ENCODE measurements around the gene CHD9NB.
"Not testable (repeated sequence)": the region's sequence is repeated elsewhere in the genome, so short reads cannot be mapped to it uniquely, and the experiment has no call there.

The CHD9NB gene

GRCh38 chr16:53083119-53083518 lies 30.4 kb upstream of the CHD9NB start:
- DNase-seq: no peak

- DNase-seq: no peak
Observed at GRCh38 chr16:53082509-53082908, 29.8 kb upstream of the CHD9NB start.

- no peak for DNase-seq
Observed at GRCh38 chr16:53081686-53082407, 29.1 kb upstream of the CHD9NB start.

GRCh38 chr16:53081032-53081424 lies 28.3 kb upstream of the CHD9NB start:
- DNase-seq: no peak

GRCh38 chr16:53080345-53081031 lies 27.8 kb upstream of the CHD9NB start:
- DNase-seq: no peak

- DNase-seq: no peak
Observed at GRCh38 chr16:53078765-53079485, 26.2 kb upstream of the CHD9NB start.

GRCh38 chr16:53078247-53078646 lies 25.6 kb upstream of the CHD9NB start:
- DNase-seq: no peak

GRCh38 chr16:53075461-53075860 lies 22.8 kb upstream of the CHD9NB start:
- not testable (repeated sequence) for DNase-seq

GRCh38 chr16:53074296-53074695 lies 21.6 kb upstream of the CHD9NB start:
- DNase-seq: not testable (repeated sequence)

GRCh38 chr16:53073022-53073421 lies 20.3 kb upstream of the CHD9NB start:
- no peak for DNase-seq

GRCh38 chr16:53071748-53072301 lies 19.1 kb upstream of the CHD9NB start:
- DNase-seq: no peak

- no peak for DNase-seq
Observed at GRCh38 chr16:53069772-53070171, 17.1 kb upstream of the CHD9NB start.

- no peak for DNase-seq
Observed at GRCh38 chr16:53068423-53068833, 15.7 kb upstream of the CHD9NB start.

GRCh38 chr16:53067675-53068074 lies 15.0 kb upstream of the CHD9NB start:
- no peak for DNase-seq

GRCh38 chr16:53065461-53066061 lies 12.9 kb upstream of the CHD9NB start:
- DNase-seq: no peak

- no peak for DNase-seq
Observed at GRCh38 chr16:53064081-53064578, 11.4 kb upstream of the CHD9NB start.

GRCh38 chr16:53061701-53062159 lies 9.0 kb upstream of the CHD9NB start:
- DNase-seq: no peak

- no peak for DNase-seq
Observed at GRCh38 chr16:53061256-53061655, 8.6 kb upstream of the CHD9NB start.

- DNase-seq: no peak
Observed at GRCh38 chr16:53059672-53060071, 7.0 kb upstream of the CHD9NB start.

GRCh38 chr16:53058882-53059281 lies 6.2 kb upstream of the CHD9NB start:
- no peak for DNase-seq

- no peak for DNase-seq
Observed at GRCh38 chr16:53058441-53058840, 5.7 kb upstream of the CHD9NB start.

GRCh38 chr16:53057658-53058057 lies 5.0 kb upstream of the CHD9NB start:
- DNase-seq: no peak

GRCh38 chr16:53056392-53056881 lies 3.7 kb upstream of the CHD9NB start:
- DNase-seq: no peak
